LNCaP clone FGC (cell line): ENCODE results near the gene CYP2F1.

Source experiments
- DNase-seq: peaks from one replicate; pipeline ENCODE4 v3.0.0-alpha.2; 2011; ENCODE audit warnings: low read depth
- H3K4me3 ChIP-seq: 2 replicates; pipeline ENCODE4 v1.5.1; 2011; ENCODE audit warnings: mild to moderate bottlenecking, low read depth, low read length, control low read depth
- CTCF ChIP-seq: IDR thresholded peaks from 2 replicates; pipeline ENCODE4 v1.5.1; 2012; ENCODE audit warnings: mild to moderate bottlenecking; ENCODE audit not compliant: control insufficient read depth, insufficient read depth; ENCODE audit errors: extremely low read depth

Gene CYP2F1

DNA sequence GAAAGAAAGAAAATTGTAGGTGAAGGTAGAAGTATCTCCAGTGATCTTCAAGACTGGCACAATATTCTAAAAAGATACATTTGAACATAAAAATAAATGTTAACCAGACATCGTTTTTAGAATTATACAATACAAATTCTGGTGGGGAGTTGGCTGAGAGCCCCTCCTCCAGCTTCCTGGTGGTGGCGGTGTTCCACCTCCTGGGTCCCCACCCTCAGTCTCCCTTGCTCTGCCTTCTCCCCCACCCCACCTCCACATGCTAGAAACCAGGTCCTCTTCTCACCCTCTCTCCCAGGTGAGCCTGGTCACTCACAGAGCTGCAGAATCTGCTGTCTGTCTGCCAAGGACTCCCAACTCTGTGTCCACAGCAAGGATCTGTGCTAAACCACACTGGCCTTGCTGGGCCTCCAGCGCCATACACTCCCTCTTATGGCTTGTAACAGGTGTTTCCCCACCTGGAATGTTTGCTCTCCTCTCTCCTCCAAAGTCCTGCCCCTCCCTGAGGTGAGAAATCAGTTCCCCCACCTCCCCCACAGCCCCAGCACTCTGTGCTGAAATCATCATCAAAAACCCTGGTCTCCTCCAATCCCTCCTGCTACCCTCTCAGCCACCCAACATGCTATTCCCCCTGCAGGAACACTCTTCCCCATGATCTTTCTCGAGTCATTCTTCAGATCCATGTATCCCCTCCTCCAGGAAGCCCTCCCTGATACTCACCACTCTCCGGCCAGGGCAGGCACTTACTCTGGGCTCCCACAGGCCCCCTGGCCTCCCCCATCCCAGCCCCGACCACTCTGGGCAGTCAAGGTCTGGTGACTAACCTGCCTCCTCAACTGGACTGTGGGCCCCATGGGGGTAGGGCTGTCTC lies 58.3 kb downstream of the CYP2F1 start:
- no peak overlapping the region for H3K4me3 ChIP-seq
- TF ChIP-seq CTCF = no peak
- no peak for DNase-seq

- no peak overlapping the region for H3K4me3 ChIP-seq
- TF ChIP-seq CTCF = no peak
- DNase-seq = no peak
Observed at GRCh38 chr19:41174297-41174928, 60.2 kb downstream of the CYP2F1 start.

GRCh38 chr19:41175801-41176777 lies 61.9 kb downstream of the CYP2F1 start:
- DNase-seq = no peak
- no peak for TF ChIP-seq CTCF
- H3K4me3 ChIP-seq = no peak overlapping the region
